Mesenchymal stem cell (in vitro differentiated cells and primary cell): ENCODE measurements around the gene CCDC92B.

Source experiments
- DNase-seq: peaks from one replicate; pipeline ENCODE4 v3.0.0-alpha.2; 2013
- H2AFZ ChIP-seq: one replicate; pipeline ENCODE4 v1.6.1; 2013; ENCODE audit warnings: low read depth, mild to moderate bottlenecking, control low read depth, inconsistent platforms, low read length, moderate library complexity
- H2AK5ac ChIP-seq: 2 replicates; pipeline ENCODE4 v1.6.1; 2013; ENCODE audit warnings: low read length, moderate library complexity, mild to moderate bottlenecking, inconsistent platforms; ENCODE audit not compliant: severe bottlenecking
- H2BK120ac ChIP-seq: one replicate; pipeline ENCODE4 v1.6.1; 2013; ENCODE audit warnings: low read depth, mild to moderate bottlenecking, inconsistent platforms, low read length, moderate library complexity
- H2BK12ac ChIP-seq, 2 experiments: one replicate each; pipeline ENCODE4 v1.6.1; 2013; ENCODE audit warnings: inconsistent platforms in 2 of 2, low read length in 2 of 2, mild to moderate bottlenecking in 2 of 2, moderate library complexity in 2 of 2, control low read depth in 1 of 2
- H2BK15ac ChIP-seq: one replicate; pipeline ENCODE4 v1.6.1; 2013; ENCODE audit warnings: mild to moderate bottlenecking, low read depth, inconsistent platforms; ENCODE audit not compliant: poor library complexity, severe bottlenecking
- H2BK5ac ChIP-seq: 2 replicates; pipeline ENCODE4 v1.6.1; 2013; ENCODE audit warnings: low read depth, mild to moderate bottlenecking, low read length, control low read depth, inconsistent platforms; ENCODE audit not compliant: poor library complexity, severe bottlenecking
- H3K14ac ChIP-seq, 2 experiments: one replicate each; pipeline ENCODE4 v1.6.1; 2013; ENCODE audit warnings: inconsistent platforms in 2 of 2, low read length in 2 of 2, control low read depth in 1 of 2, mild to moderate bottlenecking in 1 of 2, moderate library complexity in 1 of 2
- H3K18ac ChIP-seq, 2 experiments: one replicate each; pipeline ENCODE4 v1.6.1; 2013; ENCODE audit warnings: inconsistent platforms in 2 of 2, low read length in 2 of 2, control low read depth in 1 of 2, low read depth in 1 of 2, mild to moderate bottlenecking in 1 of 2
- H3K23ac ChIP-seq, 2 experiments: one replicate each; pipeline ENCODE4 v1.6.1; 2013; ENCODE audit warnings: inconsistent platforms in 2 of 2, low read length in 2 of 2, mild to moderate bottlenecking in 2 of 2, moderate library complexity in 2 of 2, control low read depth in 1 of 2
- H3K27ac ChIP-seq: 2 replicates; pipeline ENCODE4 v1.5.1; 2013; ENCODE audit warnings: mild to moderate bottlenecking, moderate library complexity, low read length, control low read depth, inconsistent platforms; ENCODE audit not compliant: poor library complexity, severe bottlenecking
- H3K27me3 ChIP-seq, 2 experiments: 2 replicates each; pipeline versions ENCODE4 v1.6.1 to v1.7.0; 2013; ENCODE audit warnings: low read length in 2 of 2, mild to moderate bottlenecking in 2 of 2, moderate library complexity in 2 of 2, control low read depth in 1 of 2, inconsistent platforms in 1 of 2; ENCODE audit not compliant: control insufficient read depth in 1 of 2, insufficient read depth in 1 of 2
- H3K36me3 ChIP-seq, 2 experiments: 2 replicates each; pipeline versions ENCODE4 v1.6.1 to v1.7.0; 2013; ENCODE audit warnings: low read length in 2 of 2, control low read depth in 1 of 2, inconsistent platforms in 1 of 2, low read depth in 1 of 2, mild to moderate bottlenecking in 1 of 2; ENCODE audit not compliant: insufficient read depth in 2 of 2, control insufficient read depth in 1 of 2
- H3K4ac ChIP-seq, 2 experiments: one replicate each; pipeline ENCODE4 v1.6.1; 2013; ENCODE audit warnings: inconsistent platforms in 2 of 2, low read length in 2 of 2, mild to moderate bottlenecking in 2 of 2, moderate library complexity in 2 of 2, control low read depth in 1 of 2, low read depth in 1 of 2
- H3K4me1 ChIP-seq: 2 replicates; pipeline ENCODE4 v1.6.1; 2013; ENCODE audit warnings: low read depth, low read length, control low read depth; ENCODE audit not compliant: control insufficient read depth, insufficient read depth
- H3K4me2 ChIP-seq: 2 replicates; pipeline ENCODE4 v1.6.1; 2013; ENCODE audit warnings: low read length, mild to moderate bottlenecking, inconsistent platforms; ENCODE audit not compliant: poor library complexity, severe bottlenecking
- H3K4me3 ChIP-seq, 2 experiments: 2 replicates each; pipeline versions ENCODE4 v1.5.1 to v1.7.0; 2013; ENCODE audit warnings: low read length in 2 of 2, mild to moderate bottlenecking in 2 of 2, control low read depth in 1 of 2, low read depth in 1 of 2; ENCODE audit not compliant: insufficient read depth in 1 of 2
- H3K79me1 ChIP-seq: replicated peaks from 2 replicates; pipeline ENCODE4 v1.6.1; 2013; ENCODE audit warnings: mild to moderate bottlenecking, control low read depth, low read length, inconsistent platforms; ENCODE audit not compliant: poor library complexity, severe bottlenecking
- H3K9ac ChIP-seq: 2 replicates; pipeline ENCODE4 v1.7.0; 2013; ENCODE audit warnings: mild to moderate bottlenecking, low read length, moderate library complexity
- H3K9me3 ChIP-seq: 2 replicates; pipeline ENCODE4 v1.7.0; 2013; ENCODE audit warnings: mild to moderate bottlenecking, low read length; ENCODE audit not compliant: control insufficient read depth
- H4K8ac ChIP-seq: one replicate; pipeline ENCODE4 v1.6.1; 2013; ENCODE audit warnings: inconsistent platforms, mild to moderate bottlenecking, low read length, moderate library complexity
- H4K91ac ChIP-seq: one replicate; pipeline ENCODE4 v1.6.1; 2013; ENCODE audit warnings: mild to moderate bottlenecking, low read length, inconsistent platforms
- WGBS: methylation state at CpG from one replicate; pipeline ENCODE4 v1.1.7; 2013; ENCODE audit warnings: mixed read lengths; 5-methylcytosine and 5-hydroxymethylcytosine counted together

The CCDC92B gene

DNA sequence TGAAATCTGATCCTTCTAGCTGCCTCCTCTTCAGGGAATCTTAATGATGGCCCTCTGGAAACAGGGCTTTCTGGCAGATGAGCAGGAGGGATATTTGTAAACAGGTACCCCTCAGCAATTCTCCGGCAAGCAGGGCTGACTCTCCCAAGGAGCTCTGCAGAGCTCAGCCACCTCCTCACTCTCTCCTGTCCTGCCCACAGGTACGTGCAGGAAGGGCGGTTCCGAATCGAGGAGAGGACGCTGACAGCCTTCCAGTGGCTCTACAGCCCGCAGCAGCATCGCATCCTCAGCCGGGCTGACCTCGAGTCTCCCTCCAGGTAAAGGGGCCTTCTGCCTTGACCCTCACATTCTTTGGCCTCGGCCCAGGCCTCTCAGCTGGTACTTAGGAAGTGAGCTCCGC is 20.7 kb upstream of the CCDC92B start:
- Histone ChIP-seq H2BK120ac (no peak overlapping the region), H3K18ac (no peak overlapping the region), H2AFZ (no peak overlapping the region), H3K9me3 (no peaks in the 10 kb centered on the region), H2BK15ac (no peak overlapping the region), H3K27ac (no peak overlapping the region), H3K4ac (no peak overlapping the region), H3K79me1 (no peaks in the 10 kb centered on the region), H3K36me3 (no peaks in the 10 kb centered on the region), H3K4me2 (no peak overlapping the region), H4K8ac (no peak overlapping the region), H3K4me1 (no peaks in the 10 kb centered on the region), H3K4me3 (no peak overlapping the region), H3K14ac (no peak overlapping the region), H3K9ac (no peak overlapping the region), H4K91ac (no peak overlapping the region), H2AK5ac (no peak overlapping the region), H3K27me3 (peaks cover 17 to 37% of the 10 kb centered on the region in 2 experiments), H2BK5ac (no peak overlapping the region), H3K23ac (no peak overlapping the region), H2BK12ac (no peak overlapping the region)
- no peak for DNase-seq
- 79% methylated on average over 12 of the region's 12 CpGs for WGBS

DNA sequence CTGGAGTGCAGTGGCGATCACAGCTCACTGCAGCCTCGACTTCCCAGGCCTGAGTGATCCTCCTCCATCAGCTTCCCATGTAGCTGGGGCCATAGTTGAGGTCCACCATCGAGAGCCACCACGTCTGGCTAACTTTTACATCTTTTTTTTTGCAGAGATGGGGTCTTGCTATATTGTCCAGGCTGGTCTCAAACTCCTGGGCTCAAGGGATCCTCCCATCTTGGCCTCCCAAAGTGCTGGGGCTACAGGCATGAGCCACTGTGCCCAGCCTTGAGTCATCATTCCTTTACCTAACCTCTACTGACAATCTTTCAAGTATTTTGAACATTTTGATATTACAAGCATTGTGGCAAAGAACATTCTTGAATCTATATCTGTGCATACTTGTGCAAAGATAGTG is 9.4 kb upstream of the CCDC92B start:
- H3K9ac ChIP-seq = no peak overlapping the region
- H2BK15ac ChIP-seq = no peak overlapping the region
- no peak overlapping the region for H3K27ac ChIP-seq
- H4K8ac ChIP-seq = no peak overlapping the region
- no peak overlapping the region for H2BK120ac ChIP-seq
- peaks cover 20 to 47% of the 10 kb centered on the region in 2 experiments for H3K27me3 ChIP-seq
- H3K36me3 ChIP-seq = no peaks in the 10 kb centered on the region
- no peak overlapping the region for H2BK5ac ChIP-seq
- H3K79me1 ChIP-seq = no peaks in the 10 kb centered on the region
- no peaks in the 10 kb centered on the region for H3K9me3 ChIP-seq
- no peak overlapping the region for H3K4me3 ChIP-seq
- no peak overlapping the region for H3K4me2 ChIP-seq
- no peak overlapping the region for H4K91ac ChIP-seq
- no peak overlapping the region for H3K14ac ChIP-seq
- peaks cover 16% of the 10 kb centered on the region for H3K4me1 ChIP-seq
- H3K23ac ChIP-seq = no peak overlapping the region
- no peak overlapping the region for H2AK5ac ChIP-seq
- H3K4ac ChIP-seq = no peak overlapping the region
- no peak overlapping the region for H2BK12ac ChIP-seq
- 69% methylated on average over 4 of the region's 4 CpGs for WGBS
- no peak for DNase-seq
- H3K18ac ChIP-seq = no peak overlapping the region
- H2AFZ ChIP-seq = no peak overlapping the region

- H3K27ac ChIP-seq = no peak overlapping the region
- H2BK12ac ChIP-seq = no peak overlapping the region
- H4K91ac ChIP-seq = no peak overlapping the region
- H3K23ac ChIP-seq = no peak overlapping the region
- no peak overlapping the region for H2AK5ac ChIP-seq
- H3K4me1 ChIP-seq = peaks cover 16% of the 10 kb centered on the region
- 3% methylated on average over 35 of the region's 46 CpGs for WGBS
- no peaks in the 10 kb centered on the region for H3K9me3 ChIP-seq
- peak overlapping the region; percentile 89 for H3K4me2 ChIP-seq
- no peak overlapping the region for H3K4ac ChIP-seq
- no peaks in the 10 kb centered on the region for H3K79me1 ChIP-seq
- peak overlapping the region in 1 of 2 experiments; percentile 54 for H3K4me3 ChIP-seq
- DNase-seq = no peak
- no peak overlapping the region for H2BK5ac ChIP-seq
- no peak overlapping the region for H2AFZ ChIP-seq
- H3K9ac ChIP-seq = no peak overlapping the region
- H4K8ac ChIP-seq = no peak overlapping the region
- peaks cover 37 to 56% of the 10 kb centered on the region in 2 experiments for H3K27me3 ChIP-seq
- H3K36me3 ChIP-seq = no peaks in the 10 kb centered on the region
- H2BK120ac ChIP-seq = no peak overlapping the region
- no peak overlapping the region for H2BK15ac ChIP-seq
- H3K18ac ChIP-seq = no peak overlapping the region
- no peak overlapping the region for H3K14ac ChIP-seq
Measured at GRCh38 chr17:2755891-2756724, 6.7 kb upstream of the CCDC92B start.

DNA sequence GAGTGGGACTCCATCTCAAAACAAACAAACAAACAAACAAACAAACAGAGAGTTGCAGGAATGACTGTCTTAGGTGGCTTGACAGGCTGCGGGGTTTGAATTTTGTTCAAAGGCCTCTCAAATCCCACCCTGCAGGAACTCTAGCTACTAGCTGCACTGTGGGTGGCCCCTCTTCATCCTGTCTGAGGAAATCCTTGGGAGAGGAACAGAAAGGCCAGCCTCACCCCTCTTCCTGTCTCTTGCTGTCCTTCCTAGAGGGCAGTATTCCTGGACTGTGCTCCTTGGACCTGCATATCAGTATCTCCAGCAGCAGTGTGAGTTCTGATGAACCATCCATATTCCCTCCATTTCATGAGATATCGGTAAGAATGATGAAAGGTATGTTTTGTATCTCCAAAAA is 2.0 kb upstream of the CCDC92B start:
- Histone ChIP-seq H2AFZ (no peak overlapping the region), H3K14ac (no peak overlapping the region), H4K8ac (no peak overlapping the region), H3K9ac (no peak overlapping the region), H3K79me1 (no peaks in the 10 kb centered on the region), H3K27ac (no peak overlapping the region), H2BK12ac (no peak overlapping the region), H3K23ac (no peak overlapping the region), H3K18ac (no peak overlapping the region), H2BK5ac (no peak overlapping the region), H3K4me2 (no peak overlapping the region), H3K9me3 (no peaks in the 10 kb centered on the region), H2AK5ac (no peak overlapping the region), H3K4me1 (peaks cover 24% of the 10 kb centered on the region), H2BK120ac (no peak overlapping the region), H2BK15ac (no peak overlapping the region), H3K4ac (no peak overlapping the region), H4K91ac (no peak overlapping the region), H3K36me3 (no peaks in the 10 kb centered on the region), H3K27me3 (peaks cover 54 to 69% of the 10 kb centered on the region in 2 experiments), H3K4me3 (no peak overlapping the region)
- DNase-seq = no peak
- WGBS = 80% methylated on average over 1 of the region's 2 CpGs
